ENCODE measurements around the gene TRAPPC10. TPM values are rescaled to one million over a fixed set of nuclear protein-coding genes. Genes with fewer than 3 reads are reported as not detected.

The TRAPPC10 gene
- total and polyA plus RNA-seq, 2 of the 8 experiments (the other 6 are each of a cell fraction or from before 2014, with no cell fraction given), result 18.5 to 29.8 TPM

- peaks cover 3 to 26% of the 10 kb centered on the region in 2 experiments; a peak in 3 of 4 replicates for H3K79me2 ChIP-seq (ENCODE audit: control insufficient read depth in 1 of 2, insufficient read depth in 2 of 2, low read length in 2 of 2)
- WGBS, 2 experiments (ENCODE audit: extremely low coverage in 1 of 2, insufficient coverage in 1 of 2, insufficient read length in 1 of 2, insufficient replicate concordance in 2 of 2, low coverage in 1 of 2, low lambda C conversion rate in 2 of 2, missing lambda C conversion rate in 1 of 2), result 93% methylated on average over 5 of the region's 5 CpGs; no CpG with 5 or more reads in 1 of the 2 experiments
- no peaks in the 10 kb centered on the region for H3K9me3 ChIP-seq (ENCODE audit: insufficient read depth in 2 of 2, low read depth in 1 of 2, low read length in 1 of 2)
- H3K9ac ChIP-seq (replicated peaks in 1 of 4; ENCODE audit: extremely low read depth in 1 of 4, low read depth in 3 of 4, low read length in 3 of 4), result no peak overlapping the region
- no peaks in the 10 kb centered on the region for H3K23me2 ChIP-seq (ENCODE audit: low read depth, low read length)
- H4K91ac ChIP-seq (replicated peaks; ENCODE audit: insufficient read length, low read length), result no peak overlapping the region
- peaks cover 19% of the 10 kb centered on the region for H3K79me1 ChIP-seq (ENCODE audit: low read depth, low read length)
- H3K4me2 ChIP-seq (ENCODE audit: insufficient read depth in 1 of 2, low read depth in 2 of 2, low read length in 2 of 2), result no peak overlapping the region
- H2AFZ ChIP-seq (ENCODE audit: low read length), result no peak overlapping the region
- no peak overlapping the region for H3K4me3 ChIP-seq (ENCODE audit: extremely low read depth in 1 of 4, insufficient read depth in 2 of 4, low read depth in 3 of 4, low read length in 4 of 4)
- H3K18ac ChIP-seq (ENCODE audit: extremely low read depth, low read length), result no peak overlapping the region
- FAIRE-seq, result no peak
- H4K5ac ChIP-seq (ENCODE audit: insufficient read length, low read depth, low read length), result no peak overlapping the region
- H3K56ac ChIP-seq (replicated peaks; ENCODE audit: insufficient read length, low read depth, low read length), result no peak overlapping the region
- H3K27me3 ChIP-seq (replicated peaks in 1 of 4; ENCODE audit: control insufficient read depth in 3 of 4, extremely low read depth in 1 of 4, insufficient read depth in 3 of 4, low read length in 3 of 4), result no peaks in the 10 kb centered on the region; a peak in 1 of 7 replicates
- no peak overlapping the region for H3K27ac ChIP-seq (ENCODE audit: low read depth, low read length)
- no peak for TF ChIP-seq RAD21 (IDR thresholded peaks at IDR 0.05 in 1 of 2, conservative IDR thresholded peaks at IDR 0.05 in 1 of 2; ENCODE audit: low read depth in 2 of 2, low read length in 2 of 2)
- TF ChIP-seq E2F6 (IDR thresholded peaks at IDR 0.05), result no peak
- no peak for TF ChIP-seq TAF7 (optimal IDR thresholded peaks at IDR 0.05; ENCODE audit: borderline replicate concordance, low read depth, low read length)
- no peak for TF ChIP-seq TEAD4 (IDR thresholded peaks at IDR 0.05; ENCODE audit: low read depth, low read length)
- TF ChIP-seq USF2 (IDR thresholded peaks at IDR 0.05; ENCODE audit: low read length), result no peak
- no peak for TF ChIP-seq ATF3 (IDR thresholded peaks at IDR 0.05; ENCODE audit: insufficient read depth, low read depth, low read length)
- TF ChIP-seq GABPA (IDR thresholded peaks at IDR 0.05; ENCODE audit: borderline replicate concordance, insufficient read depth, low read length), result no peak
- no peak for TF ChIP-seq ASH2L (IDR thresholded peaks at IDR 0.05; ENCODE audit: low read length)
- no peak overlapping the region for H2BK12ac ChIP-seq (ENCODE audit: low read depth, low read length)
- no peak overlapping the region for H3K14ac ChIP-seq (ENCODE audit: insufficient read length)
- CTCF ChIA-PET (ENCODE audit: partially characterized antibody), result interaction anchor here (0.7 to 2.2 kb wide), 5 partner anchors 13 to 1019 kb away, joined by 3 to 6 read pairs (median 3); no protein-coding TSS in a partner anchor
- H4K20me1 ChIP-seq (replicated peaks in 1 of 2; ENCODE audit: control insufficient read depth in 1 of 2, insufficient read depth in 2 of 2, low read length in 2 of 2), result peaks cover 5 to 6% of the 10 kb centered on the region in 2 experiments
- H2BK20ac ChIP-seq (ENCODE audit: low read length), result no peak overlapping the region
- H4K8ac ChIP-seq (ENCODE audit: extremely low read depth, insufficient read depth, low read length), result no peak overlapping the region
- no peaks in the 10 kb centered on the region for H3K4me1 ChIP-seq (replicated peaks in 1 of 4; ENCODE audit: control insufficient read depth in 3 of 4, insufficient read depth in 4 of 4, low read length in 3 of 4)
- no peak overlapping the region for H2BK5ac ChIP-seq (ENCODE audit: low read depth, low read length)
- no peak overlapping the region for H2BK120ac ChIP-seq (replicated peaks; ENCODE audit: low read depth, low read length)
- H2AK5ac ChIP-seq (ENCODE audit: low read depth, low read length), result no peak overlapping the region
- H3K4ac ChIP-seq (replicated peaks; ENCODE audit: insufficient read length, low read depth, low read length), result no peak overlapping the region
- H3K36me3 ChIP-seq (ENCODE audit: control insufficient read depth in 2 of 4, insufficient read depth in 4 of 4, low read length in 3 of 4), result peaks cover 0 to 2% (median 0%) of the 10 kb centered on the region in 4 experiments; a peak in 3 of 8 replicates
- POLR2A ChIA-PET (ENCODE audit: partially characterized antibody), result interaction anchor here (0.6 kb wide), 1 partner anchor 384 kb away, joined by 4 read pairs; no protein-coding TSS in a partner anchor
- H2BK15ac ChIP-seq (ENCODE audit: low read length), result no peak overlapping the region
- H3K23ac ChIP-seq (ENCODE audit: insufficient read length), result no peak overlapping the region
- no peak for DNase-seq (ENCODE audit: low read depth in 1 of 2, low spot score in 2 of 2)
Measured at GRCh38 chr21:44050276-44050675, 38.2 kb downstream of the TRAPPC10 start.
